Spleen (tissue), 11 donors: ENCODE data around the gene SLC6A8. TPM values are rescaled to one million over a fixed set of nuclear protein-coding genes. Genes with fewer than 3 reads are reported as not detected.

Experiments used
- DNase-seq: peaks from one replicate; pipeline ENCODE4 v3.0.0-alpha.2; 2020
- H3K27ac ChIP-seq, 8 donors: fragments of 200-600 bp; sonication (generic) in 7 of 8; 1 replicate in 4 of 8; 2 replicates in 4 of 8; pipeline versions ENCODE4 v1.5.0 to v1.8.0; 2016 to 2021; ENCODE audit warnings: inconsistent platforms in 4 of 8, mild to moderate bottlenecking in 4 of 8, moderate library complexity in 1 of 8
- H3K27me3 ChIP-seq, 7 donors: fragments of 200-600 bp; sonication (generic) in 6 of 7; replicated peaks in 1 of 7; 1 replicate in 4 of 7; 2 replicates in 3 of 7; pipeline versions ENCODE4 v1.5.0 to v1.8.0; 2016 to 2021; ENCODE audit warnings: inconsistent platforms in 3 of 7, mild to moderate bottlenecking in 1 of 7
- H3K36me3 ChIP-seq, 6 donors: fragments of 200-600 bp; sonication (generic) in 5 of 6; 1 replicate in 4 of 6; 2 replicates in 2 of 6; pipeline versions ENCODE4 v1.5.0 to v1.8.0; 2016 to 2021; ENCODE audit warnings: inconsistent platforms in 2 of 6
- H3K4me1 ChIP-seq, 6 donors: fragments of 200-600 bp; sonication (generic) in 5 of 6; 1 replicate in 3 of 6; 2 replicates in 3 of 6; pipeline versions ENCODE4 v1.5.0 to v1.8.0; 2016 to 2021; ENCODE audit warnings: inconsistent platforms in 3 of 6
- H3K4me3 ChIP-seq, 8 donors: fragments of 200-600 bp; sonication (generic) in 7 of 8; 1 replicate in 4 of 8; 2 replicates in 4 of 8; pipeline versions ENCODE4 v1.5.0 to v1.8.0; 2016 to 2021; ENCODE audit warnings: inconsistent platforms in 4 of 8, mild to moderate bottlenecking in 4 of 8, moderate library complexity in 2 of 8
- H3K9me3 ChIP-seq, 8 donors: fragments of 200-600 bp; sonication (generic) in 7 of 8; 1 replicate in 4 of 8; 2 replicates in 4 of 8; pipeline versions ENCODE4 v1.5.0 to v1.8.0; 2016 to 2021; ENCODE audit warnings: inconsistent platforms in 4 of 8
- POLR2A ChIP-seq, 3 donors: fragments of 450-650 bp; IDR thresholded peaks; one replicate each; pipeline ENCODE4 v1.5.1; 2017; ENCODE audit warnings: antibody characterized with exemption in 3 of 3, mild to moderate bottlenecking in 1 of 3
- POLR2AphosphoS5 ChIP-seq, 3 donors: sonication (generic); formaldehyde crosslinking; IDR thresholded peaks; one replicate each; pipeline ENCODE4 v1.5.1; 2017; ENCODE audit warnings: antibody characterized with exemption in 3 of 3
- WGBS, 5 donors: extraction: QIAGEN DNeasy Blood & Tissue Kit in 3 of 5; methylation state at CpG; one replicate each; pipeline versions ENCODE4 v1.1.5 to v1.1.7; 2013 to 2018; 5-methylcytosine and 5-hydroxymethylcytosine counted together
- intact Hi-C: fragments of 100-400 bp; cut with DNase I; formaldehyde crosslinking; loops from one replicate; pipeline ENCODE4 v1.15.0; 2023; ENCODE audit warnings: low total_unique reads
- polyA plus RNA-seq, 3 donors: library from polyadenylated mRNA; stranded (reverse); fragments of 200-250 nt; gene quantifications; one replicate each; pipeline ENCODE4 v1.2.1, GENCODE V29; 2013
- total RNA-seq, 7 donors: library from RNA; depleted of rRNA in 3 of 7; stranded (reverse); fragments of >200 nt in 3 of 7; fragmentation: NEBNext Ultra II Directional in 4 of 7; extraction: Animal tissue kit (Norgen Biotek cat#: 25700) in 4 of 7; gene quantifications; one replicate each; pipeline versions ENCODE4 v1.1.0 to v1.2.1, GENCODE V29; 2016 to 2021
- TF ChIP-seq, protein P1 (sequence below), 11 experiments: fragments of 200-600 bp in 7 of 11; fragments of 450-650 bp in 4 of 11; sonication (generic) in 4 of 11; IDR thresholded peaks in 8 of 11; conservative IDR thresholded peaks in 3 of 11; 1 replicate in 7 of 11; 2 replicates in 4 of 11; pipeline versions ENCODE4 v1.4.0 to v1.8.0; 2016 to 2021; ENCODE audit warnings: antibody characterized with exemption in 11 of 11, inconsistent platforms in 4 of 11, mild to moderate bottlenecking in 1 of 11
- donor health status: healthy with polysubstance abuse.
- donor health status: DM: no; HTN: no; CAD: no; lungs with moderate emphysema.
- donor health status: DM: no; HTN: no; CAD: no.
- donor health status: Bipolar disorder and iron deficiency.
- donor health status: healthy.
- donor health status: DM: no; HTN: no; CAD: no.
- donor health status: DM: yes; HTN: yes; CAD: no.

The SLC6A8 gene
- total and polyA plus RNA-seq, 10 donors = 3.2 to 72.9 (median 9.6) TPM

DNA sequence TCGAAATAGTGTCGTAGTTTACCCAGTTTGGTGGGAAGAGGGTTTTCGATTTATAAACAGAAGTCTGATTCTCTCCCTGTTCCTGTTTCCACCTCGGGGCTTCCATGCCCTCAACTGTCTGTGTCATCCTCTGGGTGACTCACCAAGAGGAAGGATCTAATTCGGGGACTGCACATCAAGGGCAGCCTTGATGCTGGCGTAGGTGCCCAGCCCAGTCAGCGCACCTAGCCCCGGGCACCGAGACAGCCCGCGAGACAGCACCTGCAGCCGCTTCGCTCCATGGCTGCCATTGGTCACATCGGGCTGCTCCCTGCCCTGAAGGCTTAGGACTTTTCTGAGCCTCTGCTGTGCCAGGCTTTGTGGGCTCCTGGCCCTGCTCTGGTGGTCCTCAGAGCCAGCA is 44.7 kb downstream of the SLC6A8 start:
- Histone ChIP-seq H3K9me3 (peaks cover 0 to 14% (median 4%) of the 10 kb centered on the region in 8 donors), H3K27ac (peak overlapping the region in 5 of 8 donors; percentile 6 to 66 (median 36)), H3K4me1 (peaks cover 6 to 28% (median 12%) of the 10 kb centered on the region in 6 donors), H3K27me3 (no peaks in the 10 kb centered on the region), H3K4me3 (no peak overlapping the region), H3K36me3 (peaks cover 0 to 40% (median 4%) of the 10 kb centered on the region in 6 donors)
- intact Hi-C loops = no loop called here
- TF ChIP-seq POLR2A (IDR thresholded peaks at IDR 0.05) = no peak
- TF ChIP-seq, protein P1, sequence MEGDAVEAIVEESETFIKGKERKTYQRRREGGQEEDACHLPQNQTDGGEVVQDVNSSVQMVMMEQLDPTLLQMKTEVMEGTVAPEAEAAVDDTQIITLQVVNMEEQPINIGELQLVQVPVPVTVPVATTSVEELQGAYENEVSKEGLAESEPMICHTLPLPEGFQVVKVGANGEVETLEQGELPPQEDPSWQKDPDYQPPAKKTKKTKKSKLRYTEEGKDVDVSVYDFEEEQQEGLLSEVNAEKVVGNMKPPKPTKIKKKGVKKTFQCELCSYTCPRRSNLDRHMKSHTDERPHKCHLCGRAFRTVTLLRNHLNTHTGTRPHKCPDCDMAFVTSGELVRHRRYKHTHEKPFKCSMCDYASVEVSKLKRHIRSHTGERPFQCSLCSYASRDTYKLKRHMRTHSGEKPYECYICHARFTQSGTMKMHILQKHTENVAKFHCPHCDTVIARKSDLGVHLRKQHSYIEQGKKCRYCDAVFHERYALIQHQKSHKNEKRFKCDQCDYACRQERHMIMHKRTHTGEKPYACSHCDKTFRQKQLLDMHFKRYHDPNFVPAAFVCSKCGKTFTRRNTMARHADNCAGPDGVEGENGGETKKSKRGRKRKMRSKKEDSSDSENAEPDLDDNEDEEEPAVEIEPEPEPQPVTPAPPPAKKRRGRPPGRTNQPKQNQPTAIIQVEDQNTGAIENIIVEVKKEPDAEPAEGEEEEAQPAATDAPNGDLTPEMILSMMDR (IDR thresholded peaks at IDR 0.05 in 8 of 11, conservative IDR thresholded peaks at IDR 0.05 in 3 of 11) = no peak
- TF ChIP-seq POLR2AphosphoS5 (IDR thresholded peaks at IDR 0.05) = peak in 1 of 3 donors; percentile 14
- DNase-seq = peak; percentile 59
- WGBS, 5 donors = 76 to 85% (median 81%) methylated on average over 13 to 14 of the region's 14 CpGs; no CpG with 5 or more reads in 1 of the 5 donors

DNA sequence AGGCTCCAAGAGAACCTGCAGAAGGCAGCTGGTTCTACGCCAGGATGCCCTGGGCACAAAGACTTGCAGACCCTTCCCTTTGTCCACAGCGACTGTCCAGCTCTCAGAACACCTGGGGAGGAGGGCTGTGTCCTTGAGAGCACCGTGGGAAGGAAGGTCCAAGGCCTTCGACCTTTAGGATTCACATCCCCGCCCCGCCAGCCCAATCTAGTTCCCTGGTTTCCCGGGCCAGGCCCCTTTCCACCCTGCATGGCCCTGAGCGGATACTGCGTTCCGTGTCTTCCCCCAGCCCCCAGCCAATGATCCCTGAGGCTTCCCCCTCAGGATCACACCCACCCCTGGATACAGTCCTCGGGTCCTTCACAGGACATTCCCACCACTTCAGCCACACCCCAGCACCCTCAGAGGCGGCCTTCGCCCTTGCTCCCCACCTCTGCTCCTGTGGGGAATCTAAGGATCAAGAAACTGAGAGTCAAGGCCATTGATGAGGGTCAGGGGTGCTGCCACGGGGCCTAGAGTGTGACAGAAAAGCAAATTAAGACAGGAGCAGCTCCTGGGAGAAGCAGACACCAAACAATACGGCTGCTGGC is 46.0 kb downstream of the SLC6A8 start:
- Histone ChIP-seq H3K27ac (no peak overlapping the region), H3K4me3 (no peak overlapping the region), H3K36me3 (peaks cover 0 to 54% (median 4%) of the 10 kb centered on the region in 6 donors), H3K4me1 (peaks cover 0 to 14% (median 0%) of the 10 kb centered on the region in 6 donors), H3K9me3 (peaks cover 0 to 14% (median 4%) of the 10 kb centered on the region in 8 donors), H3K27me3 (no peaks in the 10 kb centered on the region)
- WGBS, 5 donors = 72 to 87% (median 83%) methylated on average over 6 to 15 of the region's 15 CpGs
- intact Hi-C loops = no loop called here
- TF ChIP-seq POLR2A (IDR thresholded peaks at IDR 0.05) (no peak), POLR2AphosphoS5 (IDR thresholded peaks at IDR 0.05) (no peak)
- TF ChIP-seq, protein P1 (IDR thresholded peaks at IDR 0.05 in 8 of 11, conservative IDR thresholded peaks at IDR 0.05 in 3 of 11) = no peak
- DNase-seq = peak; percentile 60

DNA sequence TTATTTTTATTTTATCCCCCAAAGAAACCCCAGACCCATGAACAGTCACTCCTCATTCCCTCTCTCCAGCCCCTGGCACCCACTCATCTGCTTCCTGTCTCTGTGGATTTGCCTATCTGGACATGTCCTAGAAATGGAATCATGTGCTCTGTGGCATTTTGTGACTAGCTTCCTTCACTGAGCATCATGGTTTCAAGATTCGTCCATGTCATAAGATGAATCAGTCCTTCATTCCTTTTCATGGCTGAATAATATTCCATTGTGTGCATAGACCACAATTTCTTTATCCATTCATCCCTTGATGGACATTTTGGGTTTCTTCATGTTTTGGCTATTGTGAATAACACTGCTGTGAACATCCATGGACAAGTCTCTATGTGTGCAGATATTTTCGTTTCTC is 47.1 kb downstream of the SLC6A8 start:
- DNase-seq = no peak
- 88 to 100% (median 89%) methylated on average over 2 of the region's 2 CpGs for WGBS, 5 donors
- peaks cover 0 to 14% (median 4%) of the 10 kb centered on the region in 8 donors for H3K9me3 ChIP-seq

DNA sequence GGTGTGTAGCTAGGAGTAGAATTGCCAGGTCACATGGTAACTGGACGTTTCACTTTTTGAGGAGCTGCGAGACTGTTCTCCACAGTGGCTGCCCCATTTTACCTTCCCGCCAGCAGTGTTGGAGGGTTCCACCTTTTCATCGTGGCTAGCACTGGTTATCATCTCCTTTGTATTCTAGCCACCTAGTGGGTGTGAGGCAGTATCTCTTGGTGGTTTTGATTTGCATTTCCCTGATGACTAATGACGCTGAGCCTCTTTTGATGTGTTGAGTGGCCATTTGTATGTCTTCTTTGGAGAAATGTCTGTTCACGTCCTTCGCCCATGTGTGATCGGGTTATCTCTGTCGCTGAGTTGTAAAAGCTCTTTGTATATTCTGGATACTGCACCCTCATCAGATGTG is 47.5 kb downstream of the SLC6A8 start:
- Histone ChIP-seq H3K27me3 (no peaks in the 10 kb centered on the region), H3K4me1 (peaks cover 0 to 22% (median 2%) of the 10 kb centered on the region in 6 donors), H3K4me3 (no peak overlapping the region), H3K27ac (no peak overlapping the region), H3K9me3 (peaks cover 0 to 14% (median 4%) of the 10 kb centered on the region in 8 donors), H3K36me3 (peaks cover 0 to 55% (median 4%) of the 10 kb centered on the region in 6 donors)
- 73 to 82% (median 77%) methylated on average over 9 of the region's 9 CpGs for WGBS, 5 donors
- TF ChIP-seq, protein P1 (IDR thresholded peaks at IDR 0.05 in 8 of 11, conservative IDR thresholded peaks at IDR 0.05 in 3 of 11) = peak in 2 of 11 experiments; percentile 11 to 16
- TF ChIP-seq POLR2AphosphoS5 (IDR thresholded peaks at IDR 0.05) = no peak
- intact Hi-C loops = no loop called here
- no peak for DNase-seq

More for the DNA sequence above, 47.1 kb downstream of the SLC6A8 start:
- Histone ChIP-seq H3K27me3 (no peaks in the 10 kb centered on the region), H3K36me3 (peaks cover 0 to 55% (median 4%) of the 10 kb centered on the region in 6 donors), H3K4me3 (no peak overlapping the region), H3K27ac (no peak overlapping the region), H3K4me1 (peaks cover 0 to 18% (median under 1%) of the 10 kb centered on the region in 6 donors)
- TF ChIP-seq POLR2AphosphoS5 (IDR thresholded peaks at IDR 0.05) (no peak), POLR2A (IDR thresholded peaks at IDR 0.05) (no peak)
- TF ChIP-seq, protein P1 (IDR thresholded peaks at IDR 0.05 in 8 of 11, conservative IDR thresholded peaks at IDR 0.05 in 3 of 11) = no peak
- intact Hi-C loops = no loop called here
